Inflammatory macrophage treated with lipopolysaccharide for 1 hour (primary cell): Measurements from ENCODE around the gene UQCR10.

Source experiments
- DNase-seq, 2 donors: peaks; one replicate each; pipeline ENCODE4 v3.0.0-alpha.2; 2020 to 2022

The UQCR10 gene

DNA sequence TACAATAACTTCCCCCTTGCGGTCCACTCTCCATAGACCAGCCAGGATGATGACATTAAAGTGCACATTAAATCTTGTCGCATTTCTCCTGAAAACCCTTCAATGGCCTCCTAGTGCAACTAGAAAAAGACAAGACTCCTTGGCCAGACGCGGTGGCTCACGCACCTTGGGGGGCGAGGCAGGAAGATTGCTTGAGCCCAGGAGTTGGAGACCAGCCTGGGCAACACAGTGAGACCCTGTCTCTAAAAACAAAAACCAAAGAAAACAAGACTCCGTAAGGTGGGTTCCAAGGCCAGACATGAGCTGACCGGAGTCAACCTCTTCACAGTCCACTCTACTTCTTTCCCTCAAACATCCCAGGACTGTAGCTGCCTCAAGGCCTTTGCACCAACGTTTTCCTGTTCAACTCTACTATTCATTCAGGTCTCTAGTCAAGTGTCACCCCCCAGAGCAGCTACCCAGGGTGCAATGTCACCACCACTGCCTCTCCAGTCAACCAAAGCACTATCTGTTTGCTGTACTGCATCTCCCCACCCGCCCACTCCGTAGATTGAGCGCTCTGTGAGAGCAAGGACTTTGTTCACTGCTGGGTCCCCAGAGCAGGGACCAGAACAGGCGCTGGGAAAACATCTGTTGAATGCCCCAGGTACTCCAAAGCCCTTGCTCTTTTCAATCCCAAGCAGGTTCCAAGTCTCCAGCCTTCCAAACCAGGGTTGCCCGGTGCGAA, 1.1 kb upstream of the UQCR10 start:
- peak; percentile 5 to 24 for DNase-seq

DNA sequence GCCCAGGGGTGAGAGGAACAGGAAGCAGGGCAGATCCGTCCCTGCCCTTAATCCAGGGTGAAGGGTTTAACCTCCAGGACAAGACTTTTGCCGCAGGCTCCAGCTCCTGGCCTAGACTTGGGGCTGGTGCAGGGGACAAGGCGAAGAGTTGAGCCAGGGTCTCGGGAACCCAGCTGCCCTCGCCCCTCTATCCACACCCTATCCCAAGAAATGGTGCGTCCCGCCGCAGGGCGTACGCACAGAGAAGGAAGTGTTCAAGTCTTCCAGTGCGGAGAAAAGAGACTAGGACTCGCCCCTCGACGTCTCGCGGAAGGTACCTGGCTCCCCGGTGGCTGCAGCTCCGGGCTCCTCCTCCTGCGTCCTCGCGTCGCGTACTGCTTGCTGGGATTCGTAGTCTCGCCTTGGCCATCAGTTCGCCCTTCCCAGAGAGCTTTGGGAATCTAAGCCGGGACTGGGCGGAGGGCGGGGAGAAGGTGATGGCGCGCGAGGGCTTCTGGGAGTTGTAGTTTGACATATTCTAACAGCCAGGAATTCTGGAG, 468 bp upstream of the UQCR10 start, which contains the start of gene ZMAT5:
TSS of gene ZMAT5 (minus strand) at position 376 of the 539 bp plus-strand sequence. CDS start 18,463 bp downstream, outside the sequence.
- DNase-seq = peak; percentile 96

DNA sequence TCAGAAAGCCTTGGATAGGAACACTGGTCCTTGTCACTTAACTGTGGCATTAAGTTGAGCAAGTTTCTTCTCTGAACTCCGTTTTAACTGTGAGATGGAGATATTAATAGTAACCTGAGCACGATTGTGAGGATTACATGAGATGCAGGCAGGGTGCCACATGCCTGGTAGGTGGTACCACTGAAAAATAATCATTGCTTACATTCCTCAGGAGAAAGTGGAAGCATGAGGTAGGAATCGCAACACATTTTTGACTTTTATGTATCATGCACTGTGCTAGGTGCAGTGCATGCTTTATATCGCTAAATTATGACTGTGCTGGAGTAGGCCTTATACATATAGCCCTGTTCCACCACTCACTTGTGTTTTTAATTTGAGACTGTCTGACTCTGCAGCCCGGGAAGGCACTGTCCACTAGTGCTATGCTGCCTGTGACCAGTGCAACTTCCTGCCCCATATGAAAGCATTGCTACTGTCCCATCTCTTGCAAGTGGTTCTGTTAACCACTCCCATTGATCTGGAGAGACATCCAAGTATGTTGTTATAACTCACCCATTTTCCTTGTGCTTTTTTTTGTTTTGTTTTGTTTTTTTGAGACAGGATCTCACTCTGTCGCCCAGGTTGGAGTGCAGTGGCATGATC, 1.0 kb downstream of the UQCR10 start:
- DNase-seq = no peak

DNA sequence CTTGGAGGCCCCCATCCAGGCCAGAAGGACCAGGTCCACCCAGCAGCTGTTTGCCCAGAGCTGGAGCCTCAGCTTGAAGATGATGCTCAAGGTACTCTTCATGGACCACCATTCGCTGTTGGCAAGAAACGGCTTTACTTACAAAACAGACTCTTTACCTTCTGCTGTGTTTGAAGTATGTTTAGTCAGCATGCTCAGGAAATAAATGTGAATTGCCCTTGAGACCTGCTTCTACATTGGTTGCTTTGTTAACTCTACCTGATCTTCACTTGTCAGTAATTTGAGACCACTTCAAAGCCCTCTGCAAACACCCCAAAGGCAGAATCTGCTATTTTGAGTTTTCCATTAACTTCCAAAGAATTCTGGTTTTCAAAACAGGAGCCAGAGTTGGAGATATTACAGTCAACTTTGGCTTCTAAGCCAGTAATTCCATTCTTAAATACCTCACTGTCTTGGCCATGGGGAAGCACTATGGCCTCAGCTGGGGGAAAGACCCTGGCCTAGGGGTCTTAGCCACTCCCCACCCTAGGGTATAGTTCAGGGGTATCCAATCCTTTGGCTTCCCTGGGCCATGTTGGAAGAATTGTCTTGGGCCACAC, 2.7 kb downstream of the UQCR10 start:
- no peak for DNase-seq

DNA sequence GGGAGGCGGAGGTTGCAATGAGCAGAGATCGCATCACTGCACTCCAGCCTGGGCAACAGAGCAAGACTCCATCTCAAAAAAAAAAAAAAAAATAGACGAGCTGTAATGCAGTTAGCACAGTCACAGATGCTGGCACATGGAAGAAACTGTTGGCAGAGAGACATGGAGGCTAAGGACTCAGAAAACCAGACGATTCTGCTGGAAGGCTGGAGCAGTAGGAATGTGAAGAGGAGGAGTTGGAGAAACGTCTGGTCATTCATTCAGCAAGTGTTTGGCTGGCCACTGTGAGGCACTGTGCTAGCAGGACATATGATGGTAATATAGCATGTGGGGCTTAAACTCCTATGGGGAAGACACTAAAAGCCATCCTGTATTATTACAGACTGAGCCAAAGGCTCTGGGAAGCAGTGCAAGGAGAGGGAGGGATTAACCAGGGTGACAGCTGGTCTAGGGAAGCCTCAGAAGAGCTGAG, 5.0 kb downstream of the UQCR10 start:
- peak in 1 of 2 donors; percentile 9 for DNase-seq

DNA sequence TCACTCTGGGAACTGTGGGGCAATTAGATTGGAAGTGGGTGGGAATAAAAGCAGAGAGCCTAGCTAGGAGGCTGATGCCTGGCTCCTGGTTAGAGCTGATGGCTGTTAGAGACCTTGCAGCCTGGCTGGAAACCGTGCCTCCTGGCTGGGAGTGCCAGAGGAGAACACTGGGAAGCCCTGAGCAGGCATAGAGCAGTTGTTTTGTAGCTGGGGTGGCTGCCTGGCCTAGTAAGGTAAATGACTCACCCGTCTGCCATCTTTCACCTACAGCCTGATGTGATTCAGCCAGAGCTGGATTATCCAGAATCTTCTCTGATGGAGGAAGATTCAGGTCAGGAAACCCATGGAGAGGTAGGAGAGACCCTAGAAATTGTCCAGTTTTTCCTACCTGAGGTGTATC, 6.1 kb downstream of the UQCR10 start:
- no peak for DNase-seq

DNA sequence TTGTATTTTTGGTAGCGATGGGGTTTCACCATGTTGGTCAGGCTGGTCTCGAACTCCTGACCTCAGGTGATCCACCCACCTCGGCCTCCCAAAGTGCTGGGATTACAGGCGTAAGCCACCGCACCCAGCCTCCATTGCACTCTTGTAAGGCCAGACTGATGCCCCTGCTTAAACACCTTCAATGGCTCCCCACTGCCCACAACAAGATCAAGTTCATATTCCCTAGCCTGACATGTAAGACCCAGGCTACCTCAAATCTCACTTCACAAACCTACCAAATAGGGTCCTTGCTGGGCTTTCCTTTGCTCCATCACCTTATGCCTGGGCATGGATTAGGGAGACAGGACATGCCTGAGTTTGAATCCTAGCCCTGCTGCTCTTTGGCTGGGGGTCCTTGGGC, 13.1 kb downstream of the UQCR10 start:
- DNase-seq = no peak

DNA sequence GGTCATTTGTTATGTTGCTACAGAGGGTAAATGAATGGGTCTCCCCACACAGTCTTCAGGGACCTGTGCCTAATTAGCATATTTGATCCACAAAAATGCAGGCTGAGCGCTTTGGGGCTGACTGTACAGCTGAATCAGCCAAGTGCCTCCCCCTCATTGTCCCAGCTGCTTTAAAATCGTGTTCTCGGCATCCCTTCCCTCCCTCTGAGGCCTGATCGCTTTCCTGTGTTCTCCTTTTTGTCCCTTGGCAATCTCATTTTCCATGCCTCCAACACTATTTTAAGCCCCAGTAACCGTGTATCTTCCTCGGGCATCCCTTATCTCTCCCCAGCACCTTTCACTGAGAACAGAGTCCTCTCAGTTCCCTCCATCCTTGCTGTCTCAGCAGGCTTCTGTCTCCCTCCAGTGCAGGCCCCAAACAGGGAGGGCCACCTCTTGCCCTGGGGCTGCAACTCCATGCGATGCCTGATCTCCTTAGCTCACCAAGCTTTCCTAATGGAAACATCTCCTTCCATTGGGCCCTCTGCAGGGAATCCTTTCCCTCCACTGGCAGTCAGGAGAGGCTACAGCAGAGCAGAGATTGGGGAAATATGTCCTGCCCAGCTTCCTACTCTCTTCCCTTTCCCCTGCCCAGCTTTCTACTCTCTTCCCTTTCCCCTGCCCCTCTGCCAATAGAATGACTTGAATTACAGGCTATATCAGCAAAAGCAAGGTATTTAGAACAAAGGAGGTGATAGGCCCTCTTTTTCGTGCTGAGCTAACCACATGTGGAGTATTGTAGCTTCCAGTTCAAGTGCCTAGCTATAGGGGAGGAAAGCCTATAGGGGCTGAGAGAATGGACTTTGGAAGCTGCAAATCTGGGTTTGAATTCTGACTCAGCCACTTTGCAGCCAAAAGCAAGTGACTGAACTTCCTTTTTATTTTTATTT, 13.8 kb downstream of the UQCR10 start:
- no peak for DNase-seq

DNA sequence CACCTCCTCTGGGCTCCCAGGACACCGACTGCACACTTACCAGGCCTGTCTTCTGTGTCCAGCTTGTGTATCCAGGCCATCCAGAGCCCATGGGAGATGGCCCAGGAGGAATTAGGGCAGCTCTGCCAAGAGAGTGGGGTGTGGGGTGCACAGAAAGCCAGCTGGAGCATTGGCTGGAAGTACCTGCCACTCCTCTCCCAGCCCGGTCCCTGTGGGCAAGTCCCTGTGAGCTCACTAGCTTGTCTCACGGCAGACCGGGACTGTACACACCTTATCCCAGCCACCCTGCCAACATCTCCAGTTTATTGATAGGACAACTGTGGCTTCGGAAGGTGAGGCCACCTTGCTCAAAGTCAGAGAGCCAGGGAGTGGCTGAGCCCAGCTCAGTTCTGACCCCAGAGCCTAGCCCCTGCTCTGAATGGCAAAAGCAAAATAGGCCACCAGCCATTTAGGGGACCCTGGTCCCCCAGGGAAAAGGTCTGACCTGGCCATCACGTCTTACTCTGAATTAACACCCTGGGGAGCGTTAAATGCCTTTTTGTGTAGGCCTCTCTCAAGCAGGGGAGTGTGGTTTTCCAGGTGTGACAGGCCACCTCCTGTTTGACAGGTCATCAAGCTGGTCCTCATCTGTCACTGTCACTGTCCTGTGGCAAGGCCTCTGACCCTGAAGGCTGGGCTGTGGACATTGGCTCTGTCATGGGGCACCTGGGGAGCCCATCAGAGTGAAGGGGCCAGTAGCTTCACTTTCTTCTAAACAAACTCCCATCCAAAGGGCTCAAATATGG, 15.1 kb downstream of the UQCR10 start:
- DNase-seq = no peak

DNA sequence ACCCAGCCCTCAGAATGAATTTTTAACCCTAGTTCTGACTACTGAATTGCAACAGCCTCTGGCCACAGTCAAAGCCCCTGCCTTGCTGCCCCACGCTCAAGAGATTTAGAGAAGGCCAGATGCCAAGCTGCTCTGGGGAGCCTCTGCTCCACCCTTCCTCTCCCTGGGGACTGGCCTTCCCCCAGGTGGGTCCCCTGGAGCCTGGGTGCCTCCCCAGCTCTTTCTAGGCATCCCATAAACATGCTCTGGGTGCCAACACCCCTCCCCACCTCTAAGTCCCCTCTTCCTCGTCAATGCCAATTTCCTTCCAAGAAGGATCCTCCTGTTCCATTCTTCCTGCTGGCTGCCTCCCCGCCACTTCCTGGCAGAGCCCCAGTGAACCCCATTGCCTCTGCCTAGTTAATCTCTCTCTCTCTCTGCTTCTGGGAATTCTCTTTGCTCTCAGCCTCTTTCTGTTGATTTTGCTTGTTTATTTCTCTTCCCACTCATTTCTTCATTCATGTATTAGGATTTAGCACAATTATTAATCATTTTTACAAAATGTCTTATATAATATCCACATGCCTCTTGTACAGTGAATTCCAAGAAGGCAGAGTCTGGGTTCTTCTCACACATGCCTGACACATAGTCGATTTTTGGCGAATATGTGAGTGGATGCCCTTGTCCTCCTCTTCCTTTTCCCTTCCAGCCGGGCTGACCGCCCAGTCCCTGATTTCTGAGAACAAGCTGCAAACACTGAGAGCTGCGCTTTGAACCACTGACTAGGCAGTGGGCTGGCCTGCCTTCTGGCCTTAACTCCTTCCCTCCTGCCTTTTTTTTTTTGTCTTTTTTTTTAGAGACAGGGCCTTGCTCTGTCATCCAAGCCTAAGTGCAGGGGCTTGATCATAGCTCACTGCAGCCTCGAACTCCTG, 17.5 kb downstream of the UQCR10 start:
- DNase-seq = no peak

DNA sequence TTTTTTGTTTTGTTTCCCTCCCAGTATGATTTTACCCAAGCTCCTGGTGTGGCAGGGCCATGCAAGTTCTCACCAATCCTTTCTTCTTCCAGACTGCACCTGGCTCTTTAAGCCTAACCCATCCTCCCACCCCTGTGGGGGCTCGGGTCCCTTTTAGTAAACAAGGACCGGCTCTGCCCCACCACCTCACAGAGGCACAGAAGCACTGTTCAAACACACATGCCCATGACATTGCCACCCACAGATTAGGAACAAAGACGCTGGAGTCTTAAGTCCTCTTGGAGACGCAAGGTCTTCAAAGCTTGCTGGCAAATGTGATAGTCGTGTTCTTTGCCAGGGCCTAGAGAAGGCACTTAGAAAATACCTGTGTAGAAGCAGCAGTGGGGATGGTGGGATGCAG, 18.9 kb downstream of the UQCR10 start:
- DNase-seq = no peak

DNA sequence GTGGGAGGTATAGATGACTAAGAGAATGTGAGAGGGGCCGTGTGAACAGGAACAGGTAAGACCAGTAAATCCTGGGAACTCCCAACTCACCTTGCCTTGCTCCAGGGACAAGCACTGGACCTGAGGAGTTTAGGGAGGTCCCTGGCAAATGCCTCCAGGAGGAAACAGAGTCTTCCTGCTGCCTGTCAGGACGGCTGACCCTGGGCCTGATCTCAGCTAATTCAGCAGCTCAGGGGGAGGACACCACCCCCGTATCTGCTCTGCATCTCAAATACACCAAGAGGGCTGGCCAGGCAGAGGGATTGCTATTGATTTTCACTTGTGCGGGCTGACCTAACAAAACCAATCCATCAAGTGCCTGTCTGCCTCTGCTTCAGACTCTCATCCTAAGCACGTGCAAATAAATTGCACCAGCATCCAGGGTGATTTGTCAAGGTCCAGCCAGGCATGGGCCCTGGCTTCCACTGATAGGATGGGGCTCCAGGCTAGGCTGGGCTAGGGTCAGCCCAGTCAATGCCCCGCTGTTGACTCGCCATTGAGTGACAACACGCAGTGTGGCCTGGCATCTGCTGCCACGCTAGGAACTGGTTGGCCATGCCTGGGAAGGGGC, 20.3 kb downstream of the UQCR10 start:
- no peak for DNase-seq

DNA sequence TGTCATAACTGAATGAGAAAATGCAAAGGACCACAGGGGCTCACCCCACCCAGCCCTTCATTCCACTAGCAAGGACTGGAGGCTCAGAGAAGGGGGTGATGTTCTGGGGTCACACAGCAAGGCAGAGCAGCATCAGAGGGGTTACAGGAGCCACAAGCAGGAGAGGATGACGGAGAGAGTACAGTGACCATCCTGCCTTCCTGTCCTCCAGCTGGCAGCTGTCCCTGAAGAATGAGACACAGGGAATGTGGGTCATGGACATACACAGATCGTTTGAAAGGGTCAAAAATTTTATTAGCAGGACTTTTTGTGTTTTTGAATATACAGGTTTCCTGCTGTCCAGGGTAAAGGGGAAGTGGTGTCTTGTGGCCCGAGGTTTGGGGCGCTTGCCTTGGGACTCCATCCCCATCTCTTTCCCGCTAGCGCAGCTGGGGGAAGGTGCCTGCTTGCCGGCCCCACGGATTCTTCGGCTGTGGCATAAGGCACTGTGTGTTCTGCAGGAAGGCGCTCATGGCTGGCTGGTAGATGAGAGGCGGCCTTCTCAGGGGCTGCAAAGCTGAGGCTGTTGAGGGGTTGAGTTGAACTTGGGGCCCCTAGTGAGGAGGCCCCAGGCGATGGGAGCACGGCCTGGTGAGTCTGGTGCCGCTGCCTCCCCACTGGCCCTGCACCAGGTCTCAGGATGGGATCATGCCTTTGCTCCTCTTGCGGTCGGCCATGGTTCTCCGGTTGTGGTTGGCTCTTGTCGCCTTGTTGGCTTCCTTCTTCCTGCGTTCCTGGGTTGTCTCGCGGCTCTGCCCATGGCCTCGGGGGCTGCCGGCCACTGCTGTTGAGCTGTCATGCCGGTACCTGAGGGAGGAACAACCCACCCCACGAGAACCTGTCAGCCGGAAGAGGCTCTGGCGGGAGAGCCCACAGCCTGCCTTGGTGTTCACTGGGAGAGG, 21.4 kb downstream of the UQCR10 start:
- DNase-seq = no peak

DNA sequence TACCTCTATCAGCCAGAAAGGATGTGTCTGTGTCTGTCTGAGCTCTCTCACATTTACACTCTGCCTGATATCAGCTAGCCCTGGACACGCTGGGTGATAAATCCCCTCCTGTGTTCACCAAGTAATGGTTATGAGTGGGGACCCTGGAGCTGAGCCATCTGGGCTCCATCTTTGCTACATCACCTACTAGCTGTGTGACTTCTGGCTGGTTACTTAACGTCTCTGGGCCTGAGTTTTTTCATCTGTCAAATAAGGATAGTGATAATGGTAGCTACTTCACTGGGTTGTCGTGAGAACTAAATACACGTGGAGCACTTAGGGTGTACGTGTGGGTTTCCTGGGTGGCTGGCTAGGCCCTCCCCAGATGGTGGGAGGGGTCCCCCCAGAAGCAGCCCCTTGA, 22.9 kb downstream of the UQCR10 start:
- DNase-seq = no peak

DNA sequence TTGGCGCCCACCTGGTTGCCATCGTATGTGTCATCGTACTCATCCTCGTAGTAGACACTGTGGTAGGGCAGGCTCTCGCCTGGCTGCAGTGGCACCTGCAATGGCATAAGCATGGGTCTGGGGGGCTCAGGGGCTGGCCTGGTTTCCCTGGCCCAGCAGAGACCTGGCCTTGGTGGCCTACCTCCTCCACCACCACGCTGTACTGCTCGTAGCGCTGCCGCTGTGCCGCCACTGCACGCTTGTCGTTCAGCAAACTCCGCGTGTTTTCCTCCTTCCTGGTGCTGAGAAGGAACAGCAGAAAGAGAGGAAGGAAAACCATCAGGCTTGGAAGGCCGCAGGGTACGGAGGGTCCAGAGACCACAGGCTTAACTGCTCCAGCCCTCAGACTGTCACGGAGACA, 26.2 kb downstream of the UQCR10 start:
- no peak for DNase-seq

DNA sequence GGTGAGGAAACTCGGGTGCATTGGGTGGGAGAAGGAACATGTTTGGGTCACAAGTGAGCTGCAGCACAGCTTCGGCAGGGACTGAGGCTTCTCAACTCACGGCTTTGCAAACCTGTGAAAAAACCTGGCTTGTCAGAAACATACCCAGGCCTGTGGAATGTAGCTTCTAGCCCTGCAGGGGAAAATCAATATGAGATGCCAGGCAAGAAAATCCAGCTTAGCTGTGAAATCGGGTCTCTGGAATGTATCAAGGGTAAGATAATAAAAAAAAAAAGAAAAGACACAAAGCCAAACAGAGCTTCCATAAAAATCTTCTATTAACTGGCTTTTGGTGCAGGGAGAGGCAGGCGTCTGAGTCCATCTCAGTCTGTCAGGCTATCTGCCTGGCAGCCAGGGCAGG, 28.5 kb downstream of the UQCR10 start:
- DNase-seq = no peak

DNA sequence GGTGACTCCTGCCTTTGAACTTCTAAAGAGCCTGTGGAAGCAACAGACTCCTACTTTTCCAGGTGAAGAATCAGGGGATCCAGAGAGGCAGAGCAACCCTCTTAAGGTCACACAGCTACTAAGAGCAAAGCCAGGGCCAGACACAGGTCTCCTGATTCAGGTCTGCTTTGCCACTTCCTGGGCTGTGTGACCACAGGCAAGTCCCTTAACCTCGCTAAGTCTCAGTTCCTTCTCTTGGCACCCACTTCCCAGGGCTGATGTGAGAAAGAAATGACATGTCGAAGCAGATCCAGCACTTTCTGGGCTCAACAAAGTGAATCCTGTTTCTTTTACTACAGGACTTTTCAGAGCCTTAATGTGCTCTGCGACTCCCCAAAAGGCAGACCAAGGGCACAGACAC, 30.2 kb downstream of the UQCR10 start:
- DNase-seq = peak; percentile 55 to 69

DNA sequence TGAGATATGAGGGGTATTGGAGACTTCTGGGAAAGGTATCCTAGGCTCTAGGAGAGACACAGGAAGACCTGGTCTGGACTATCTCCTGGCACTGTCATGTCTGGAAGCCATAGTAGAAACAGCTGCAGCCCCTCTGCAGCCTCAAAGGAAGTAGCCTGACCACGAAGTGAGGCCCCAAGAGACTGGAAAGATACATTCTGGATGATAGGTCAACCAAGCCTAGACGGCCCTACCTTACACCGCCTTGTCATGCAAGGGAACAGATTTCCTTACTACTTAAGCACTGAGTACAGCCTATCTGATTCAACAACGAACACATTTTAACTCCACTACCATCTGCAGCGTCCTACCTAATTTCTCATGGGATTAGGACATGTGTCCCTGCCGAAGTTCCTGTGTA, 31.1 kb downstream of the UQCR10 start:
- no peak for DNase-seq

DNA sequence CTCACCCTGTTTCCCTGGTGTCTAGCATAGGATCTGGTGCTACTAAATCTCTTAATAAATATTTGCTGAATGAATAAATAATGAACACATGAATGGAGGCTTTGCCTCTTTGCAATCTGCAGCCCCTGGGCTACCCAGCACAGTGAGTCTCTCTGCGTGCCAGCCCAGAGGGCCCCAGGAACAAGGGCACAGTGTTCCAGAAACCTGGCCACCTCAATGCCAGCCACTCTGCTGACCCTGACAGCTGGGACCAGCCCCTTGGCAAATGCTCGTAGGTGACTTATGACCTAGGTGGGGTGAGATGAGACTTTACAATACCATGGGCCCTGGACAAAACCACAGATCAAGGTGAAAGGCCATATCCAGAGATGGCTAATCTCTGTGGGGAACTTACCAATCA, 31.6 kb downstream of the UQCR10 start:
- DNase-seq = no peak
